Karpas-422 (cell line): ENCODE results near the gene SEPTIN10. TPM values are rescaled to one million over a fixed set of nuclear protein-coding genes. Genes with fewer than 3 reads are reported as not detected.
"Not testable (repeated sequence)": the region's sequence is repeated elsewhere in the genome, so short reads cannot be mapped to it uniquely, and the experiment has no call there.

Experiments used
- DNase-seq: peaks from one replicate; pipeline ENCODE4 v3.0.0-alpha.2; 2015
- H2AFZ ChIP-seq: fragments of 200-600 bp; sonication (generic); 2 replicates; pipeline ENCODE4 v1.6.1; 2014; ENCODE audit warnings: antibody characterized with exemption, low read length, mixed read lengths
- H3K27ac ChIP-seq: fragments of 200-600 bp; sonication (generic); 2 replicates; pipeline ENCODE4 v1.5.1; 2014; ENCODE audit warnings: mild to moderate bottlenecking, low read length, moderate library complexity
- H3K27me3 ChIP-seq: fragments of 200-600 bp; sonication (generic); 2 replicates; pipeline ENCODE4 v1.6.1; 2014; ENCODE audit warnings: low read length, mixed read lengths
- H3K36me3 ChIP-seq: fragments of 200-600 bp; sonication (generic); 2 replicates; pipeline ENCODE4 v1.6.1; 2014; ENCODE audit warnings: low read length, mixed read lengths; ENCODE audit not compliant: insufficient read depth
- H3K4me1 ChIP-seq: fragments of 200-600 bp; sonication (generic); 2 replicates; pipeline ENCODE4 v1.6.1; 2014; ENCODE audit warnings: mild to moderate bottlenecking, low read length, mixed read lengths
- H3K4me2 ChIP-seq: fragments of 200-600 bp; sonication (generic); 2 replicates; pipeline ENCODE4 v1.6.1; 2014; ENCODE audit warnings: low read length, low read depth, mild to moderate bottlenecking; ENCODE audit not compliant: poor library complexity, severe bottlenecking
- H3K4me3 ChIP-seq: fragments of 200-600 bp; sonication (generic); 2 replicates; pipeline ENCODE4 v1.5.1; 2014; ENCODE audit warnings: mild to moderate bottlenecking, antibody characterized with exemption, low read length, mixed read lengths
- H3K79me2 ChIP-seq: fragments of 200-600 bp; sonication (generic); 2 replicates; pipeline ENCODE4 v1.6.1; 2014; ENCODE audit warnings: mild to moderate bottlenecking, low read length, mixed read lengths
- H3K9ac ChIP-seq: fragments of 200-600 bp; sonication (generic); 2 replicates; pipeline ENCODE4 v1.6.0; 2014; ENCODE audit warnings: low read length
- H3K9me2 ChIP-seq: fragments of 200-600 bp; sonication (generic), shearing (Covaris generic); replicated peaks from 2 replicates; pipeline ENCODE4 v1.6.0; 2014; ENCODE audit warnings: mild to moderate bottlenecking, low read length, moderate library complexity; ENCODE audit not compliant: insufficient read depth
- H3K9me3 ChIP-seq: fragments of 300-700, 200-600 bp; sonication (generic); 2 replicates; pipeline ENCODE4 v1.6.1; 2014; ENCODE audit warnings: low read length, mixed read lengths
- H4K20me1 ChIP-seq: fragments of 200-600 bp; sonication (generic); 2 replicates; pipeline ENCODE4 v1.6.1; 2014; ENCODE audit warnings: mild to moderate bottlenecking, antibody characterized with exemption, low read length, low read depth; ENCODE audit not compliant: insufficient read depth
- total RNA-seq: library from RNA; depleted of rRNA; stranded (reverse); fragments of >200 nt; shearing (Covaris generic); gene quantifications from 2 replicates; pipeline ENCODE4 v1.2.3, GENCODE V29; 2014; ENCODE audit warnings: low replicate concordance

The SEPTIN10 gene
- total RNA-seq, 1 experiment from 2014 or later: not detected

DNA sequence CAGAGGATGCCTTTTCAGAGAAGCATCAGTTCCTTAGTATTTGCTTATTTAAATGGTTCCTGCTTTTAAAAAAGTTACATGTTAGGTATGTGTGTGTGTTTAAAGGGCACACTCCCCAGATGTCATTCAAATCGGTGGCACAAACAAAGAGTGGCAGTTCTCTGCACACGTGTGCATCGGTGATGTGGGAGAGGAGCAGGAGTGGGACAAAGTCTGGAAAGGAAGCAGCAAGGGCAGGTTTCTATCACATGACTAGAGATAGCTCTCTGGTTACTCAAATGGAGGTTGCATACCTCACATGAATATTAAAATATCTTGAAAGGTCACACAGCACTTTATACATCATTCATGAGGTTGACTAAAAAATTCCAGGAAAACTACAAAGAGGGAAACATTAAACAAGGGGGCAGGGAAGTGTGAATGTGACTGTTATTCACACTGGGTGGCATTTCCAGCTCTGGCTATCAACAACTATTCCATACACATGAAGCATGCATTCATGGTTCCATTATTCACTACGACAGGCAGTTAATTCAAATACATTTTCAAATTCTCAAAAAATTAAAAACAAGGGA lies 64.7 kb downstream of the SEPTIN10 start:
- H3K27me3 ChIP-seq: no peaks in the 10 kb centered on the region
- no peak for DNase-seq
- H3K4me3 ChIP-seq: no peak overlapping the region
- no peaks in the 10 kb centered on the region for H3K79me2 ChIP-seq
- H3K9me3 ChIP-seq: no peaks in the 10 kb centered on the region
- no peaks in the 10 kb centered on the region for H3K4me1 ChIP-seq
- H3K9ac ChIP-seq: no peak overlapping the region
- H3K27ac ChIP-seq: no peak overlapping the region
- no peaks in the 10 kb centered on the region for H4K20me1 ChIP-seq
- H3K36me3 ChIP-seq: no peaks in the 10 kb centered on the region
- H3K9me2 ChIP-seq: no peaks in the 10 kb centered on the region
- H2AFZ ChIP-seq: no peak overlapping the region
- H3K4me2 ChIP-seq: no peak overlapping the region

DNA sequence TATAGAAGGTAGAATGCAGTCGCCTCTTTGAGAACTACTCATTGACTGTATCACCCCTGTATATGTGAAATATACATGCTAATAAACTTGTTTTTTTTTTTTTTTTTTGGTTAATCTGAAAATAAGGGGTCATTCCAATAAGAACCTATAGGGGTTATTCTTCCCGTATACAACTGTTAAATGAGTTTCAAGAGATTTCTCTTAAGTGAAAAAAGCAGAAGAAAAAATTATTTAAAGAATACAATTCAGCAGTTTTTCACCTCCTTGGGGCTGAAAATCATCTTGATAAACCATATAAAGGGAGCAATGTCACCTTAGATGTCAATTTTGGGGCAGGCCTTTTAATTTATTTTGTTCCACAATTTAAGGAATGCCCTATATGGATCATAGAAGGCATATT lies 66.5 kb downstream of the SEPTIN10 start:
- Histone ChIP-seq H3K9me2 (no peaks in the 10 kb centered on the region), H3K9me3 (no peaks in the 10 kb centered on the region), H4K20me1 (no peaks in the 10 kb centered on the region), H2AFZ (no peak overlapping the region), H3K36me3 (no peaks in the 10 kb centered on the region), H3K4me3 (no peak overlapping the region), H3K9ac (no peak overlapping the region), H3K79me2 (no peaks in the 10 kb centered on the region), H3K4me2 (no peak overlapping the region), H3K27ac (no peak overlapping the region), H3K27me3 (no peaks in the 10 kb centered on the region), H3K4me1 (no peaks in the 10 kb centered on the region)
- DNase-seq: peak; percentile 42

DNA sequence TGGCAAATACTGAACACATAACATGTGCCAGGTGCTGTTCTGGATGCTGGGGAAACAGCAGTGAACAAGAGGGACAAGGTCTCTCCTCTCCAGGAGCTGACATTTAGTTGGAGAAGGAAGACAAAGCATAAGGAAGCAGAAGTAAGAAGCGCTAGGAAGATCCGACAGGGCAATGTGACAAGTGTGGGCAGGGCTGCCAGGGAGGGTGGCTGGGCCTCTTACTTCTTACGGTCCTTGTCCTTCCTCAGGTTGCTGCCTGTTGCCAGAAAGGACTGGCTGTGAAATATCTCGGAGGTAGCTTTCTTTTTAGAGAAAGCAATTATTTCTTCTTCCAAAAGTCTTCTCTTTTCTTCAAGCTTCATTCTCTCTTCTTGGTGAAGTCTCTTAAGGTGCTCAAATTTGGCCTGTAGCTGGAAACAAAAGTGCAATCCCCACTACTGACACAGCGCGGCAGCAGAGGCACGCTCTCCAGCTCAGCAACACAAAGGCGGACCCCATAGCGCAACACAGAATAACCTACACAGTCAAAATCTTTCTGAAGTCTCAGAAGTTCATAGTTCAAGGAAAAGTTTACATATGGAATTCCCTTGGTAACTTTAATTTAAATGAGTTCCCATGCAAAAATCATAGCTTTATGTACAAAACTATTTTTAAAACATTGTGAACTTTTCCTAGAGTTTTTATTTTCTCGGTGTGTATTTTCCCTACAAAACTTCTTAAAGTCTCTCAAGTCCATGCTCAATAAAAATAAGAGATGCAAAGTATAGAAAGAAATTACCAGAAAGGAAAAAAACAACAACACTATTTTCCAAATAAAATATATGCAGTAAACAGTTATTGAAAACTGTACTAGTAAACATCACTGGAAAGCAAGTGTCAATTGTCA lies 67.7 kb downstream of the SEPTIN10 start:
- Histone ChIP-seq H3K9me2 (no peaks in the 10 kb centered on the region), H3K4me1 (no peaks in the 10 kb centered on the region), H3K27ac (no peak overlapping the region), H3K27me3 (no peaks in the 10 kb centered on the region), H3K4me2 (no peak overlapping the region), H3K9ac (no peak overlapping the region), H3K36me3 (no peaks in the 10 kb centered on the region), H3K79me2 (no peaks in the 10 kb centered on the region), H4K20me1 (no peaks in the 10 kb centered on the region), H3K4me3 (no peak overlapping the region), H2AFZ (no peak overlapping the region), H3K9me3 (no peaks in the 10 kb centered on the region)
- DNase-seq: peak; percentile 86

DNA sequence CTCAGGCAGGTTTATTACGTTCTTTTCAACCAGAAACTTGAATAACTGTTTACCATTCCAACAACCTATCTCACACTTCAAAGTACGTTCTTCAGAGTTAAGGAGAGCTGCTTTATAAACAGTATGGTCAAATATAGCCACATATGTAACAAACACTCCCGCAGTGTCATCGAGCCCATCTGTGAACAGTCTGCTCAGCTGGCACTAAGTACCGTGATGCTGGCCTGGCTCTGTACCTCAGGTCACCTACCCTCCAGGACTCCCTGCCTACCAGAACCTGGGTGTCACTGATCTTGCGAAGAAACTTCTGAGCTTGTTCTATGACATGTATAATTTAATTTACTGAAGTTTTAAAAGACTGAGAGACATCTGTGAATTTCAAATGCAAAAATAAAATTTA lies 71.4 kb downstream of the SEPTIN10 start:
- Histone ChIP-seq H3K4me2 (no peak overlapping the region), H3K4me3 (no peak overlapping the region), H2AFZ (no peak overlapping the region), H3K27ac (no peak overlapping the region), H3K9me3 (no peaks in the 10 kb centered on the region), H3K9ac (no peak overlapping the region), H4K20me1 (no peaks in the 10 kb centered on the region), H3K4me1 (no peaks in the 10 kb centered on the region), H3K36me3 (no peaks in the 10 kb centered on the region), H3K27me3 (no peaks in the 10 kb centered on the region), H3K79me2 (no peaks in the 10 kb centered on the region), H3K9me2 (no peaks in the 10 kb centered on the region)
- no peak for DNase-seq

DNA sequence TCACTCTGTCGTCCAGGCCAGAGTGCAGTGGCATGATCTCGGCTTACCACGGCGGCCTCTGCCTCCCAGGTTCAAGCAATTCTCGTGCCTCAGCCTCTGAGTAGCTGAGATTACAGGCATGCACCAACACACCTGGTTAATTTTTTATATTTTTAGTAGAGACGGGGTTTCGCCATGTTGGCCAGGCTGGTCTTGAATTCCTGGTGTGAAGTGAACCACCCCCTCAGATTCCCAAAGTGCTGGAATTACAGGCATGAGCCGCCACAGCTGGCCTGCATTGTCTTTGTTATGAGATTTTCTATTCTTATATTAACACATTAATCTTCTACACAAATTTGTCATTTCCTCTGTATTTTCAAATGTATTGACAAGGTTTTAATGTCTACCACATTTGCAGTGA lies 75.2 kb downstream of the SEPTIN10 start:
- no peaks in the 10 kb centered on the region for H3K27me3 ChIP-seq
- H3K4me3 ChIP-seq: no peak overlapping the region
- H3K9ac ChIP-seq: no peak overlapping the region
- H3K27ac ChIP-seq: no peak overlapping the region
- H2AFZ ChIP-seq: no peak overlapping the region
- no peaks in the 10 kb centered on the region for H3K4me1 ChIP-seq
- DNase-seq: no peak
- H3K36me3 ChIP-seq: no peaks in the 10 kb centered on the region
- H3K9me2 ChIP-seq: no peaks in the 10 kb centered on the region
- H3K79me2 ChIP-seq: no peaks in the 10 kb centered on the region
- H3K4me2 ChIP-seq: no peak overlapping the region
- no peaks in the 10 kb centered on the region for H3K9me3 ChIP-seq
- H4K20me1 ChIP-seq: no peaks in the 10 kb centered on the region

DNA sequence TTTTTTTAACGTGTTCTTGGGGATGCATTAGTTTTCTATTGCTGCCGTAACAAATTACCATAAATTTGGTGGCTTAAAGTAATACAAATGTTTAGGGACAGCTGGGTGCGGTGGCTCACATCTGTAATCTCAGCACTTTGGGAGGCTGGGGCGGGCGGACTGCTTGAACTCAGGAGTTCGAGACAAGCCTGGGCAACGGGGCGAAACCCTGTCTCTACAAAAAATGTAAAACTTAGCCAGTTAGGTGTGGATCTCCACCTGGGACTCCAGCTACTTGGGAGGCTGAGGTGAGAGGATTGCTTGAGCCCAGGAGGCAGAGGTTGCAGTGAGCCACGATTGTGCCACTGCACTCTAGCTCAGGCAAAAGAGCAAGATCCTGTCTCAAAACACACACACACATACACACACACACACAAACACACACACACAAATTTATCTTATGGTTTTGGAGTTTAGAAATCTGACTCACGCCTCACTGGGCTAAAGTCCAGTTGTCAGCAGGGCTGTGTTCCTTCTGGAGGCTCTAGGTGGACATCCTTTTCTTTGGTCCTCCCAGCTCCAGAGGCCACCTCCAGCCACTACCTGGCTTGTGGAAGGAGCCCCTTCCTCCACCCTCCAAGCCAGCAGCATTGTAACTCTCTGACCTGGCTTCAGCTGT lies 76.1 kb downstream of the SEPTIN10 start:
- Histone ChIP-seq H3K27me3 (no peaks in the 10 kb centered on the region), H3K4me2 (no peak overlapping the region), H3K4me3 (no peak overlapping the region), H3K9ac (no peak overlapping the region), H3K79me2 (no peaks in the 10 kb centered on the region), H3K36me3 (no peaks in the 10 kb centered on the region), H4K20me1 (no peaks in the 10 kb centered on the region), H2AFZ (no peak overlapping the region), H3K27ac (no peak overlapping the region), H3K9me3 (no peaks in the 10 kb centered on the region), H3K9me2 (no peaks in the 10 kb centered on the region), H3K4me1 (no peaks in the 10 kb centered on the region)
- DNase-seq: no peak

DNA sequence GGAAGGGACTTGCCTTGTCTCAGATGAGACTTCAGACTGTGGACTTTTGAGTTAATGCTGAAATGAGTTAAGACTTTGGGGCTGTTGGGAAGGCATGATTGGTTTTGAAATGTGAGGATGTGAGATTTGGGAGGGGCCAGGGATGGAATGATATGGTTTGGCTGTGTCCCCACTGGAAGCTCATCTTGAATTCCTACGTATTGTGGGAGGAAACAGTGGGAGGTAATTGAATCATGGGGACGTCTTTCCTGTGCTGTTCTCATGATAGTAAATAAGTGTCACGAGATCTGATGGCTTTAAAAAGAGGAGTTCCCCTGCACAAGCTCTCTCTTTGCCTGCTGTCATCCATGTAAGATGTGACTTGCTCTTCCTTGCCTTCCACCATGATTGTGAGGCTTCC lies 77.2 kb downstream of the SEPTIN10 start:
- not testable (repeated sequence) for H3K9me3 ChIP-seq, H3K79me2 ChIP-seq, H3K9ac ChIP-seq, DNase-seq, H3K4me1 ChIP-seq, H3K9me2 ChIP-seq, H2AFZ ChIP-seq, H3K4me3 ChIP-seq, H3K27ac ChIP-seq, H4K20me1 ChIP-seq, H3K4me2 ChIP-seq, H3K36me3 ChIP-seq, H3K27me3 ChIP-seq

DNA sequence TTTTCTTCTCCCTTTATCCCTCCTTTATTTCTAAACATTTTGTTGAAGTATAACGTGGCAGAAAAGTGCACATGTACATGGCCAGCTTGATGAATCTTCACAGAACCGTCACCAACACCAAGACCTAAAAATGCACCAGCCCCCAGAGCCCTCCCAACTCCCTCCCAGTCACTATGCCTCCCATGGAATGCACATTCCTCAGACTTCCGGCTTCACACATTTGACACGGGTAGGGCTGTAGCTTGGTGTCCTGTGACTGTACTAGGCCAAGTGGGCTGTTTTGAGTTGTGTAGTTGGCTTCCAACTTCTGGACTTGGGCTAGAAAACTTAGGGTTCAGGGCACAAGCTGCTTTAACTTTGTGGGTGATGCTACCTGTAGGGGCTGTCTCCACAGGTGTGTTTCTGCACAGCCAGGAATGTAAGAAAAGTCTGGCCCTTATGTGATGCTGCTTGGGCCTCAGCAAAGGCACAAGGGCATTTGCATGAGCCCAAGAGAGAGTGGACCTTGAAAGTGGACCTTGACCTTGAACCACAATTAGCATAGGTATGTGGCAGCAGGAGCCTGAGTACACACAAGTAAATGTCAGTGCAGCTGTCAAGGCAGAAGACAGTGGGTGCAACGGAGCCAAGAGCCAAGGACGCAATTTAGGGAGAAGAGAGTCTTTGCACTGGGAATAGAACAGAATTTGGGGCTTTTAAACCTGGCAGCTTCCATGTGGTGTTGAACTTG lies 78.4 kb downstream of the SEPTIN10 start:
- no peaks in the 10 kb centered on the region for H3K9me3 ChIP-seq
- H3K9ac ChIP-seq: no peak overlapping the region
- H3K9me2 ChIP-seq: no peaks in the 10 kb centered on the region
- H3K36me3 ChIP-seq: no peaks in the 10 kb centered on the region
- no peaks in the 10 kb centered on the region for H4K20me1 ChIP-seq
- no peaks in the 10 kb centered on the region for H3K27me3 ChIP-seq
- H3K79me2 ChIP-seq: no peaks in the 10 kb centered on the region
- DNase-seq: no peak
- H3K4me3 ChIP-seq: no peak overlapping the region
- H2AFZ ChIP-seq: no peak overlapping the region
- no peak overlapping the region for H3K27ac ChIP-seq
- H3K4me1 ChIP-seq: no peaks in the 10 kb centered on the region
- no peak overlapping the region for H3K4me2 ChIP-seq
